BJ (cell line): ENCODE measurements around the gene ASH1L. TPM values are rescaled to one million over a fixed set of nuclear protein-coding genes. Genes with fewer than 3 reads are reported as not detected.

Source experiments
- CTCF ChIA-PET: fragments of 350-600 bp; formaldehyde crosslinking; extraction: SDS; loops from one replicate; lab custom pipeline; 2021; ENCODE audit warnings: antibody characterized with exemption, inconsistent platforms; lab: Yijun Ruan, JAX
- POLR2A ChIA-PET: fragments of 300-600 bp; sonication (Branson Sonifier 250); formaldehyde crosslinking; extraction: SDS; loops from one replicate; lab custom pipeline; 2021; ENCODE audit warnings: antibody characterized with exemption; lab: Charles Lee
- DNase-seq: peaks from one replicate; pipeline ENCODE4 v3.0.0-alpha.2; 2011; ENCODE audit warnings: low read depth
- H3K27me3 ChIP-seq: 2 replicates; pipeline ENCODE4 v1.6.0; 2011; ENCODE audit warnings: low read length; ENCODE audit not compliant: control insufficient read depth, insufficient read depth
- H3K36me3 ChIP-seq: 2 replicates; pipeline ENCODE4 v1.5.1; 2011; ENCODE audit warnings: low read length; ENCODE audit not compliant: control insufficient read depth, insufficient read depth
- H3K4me3 ChIP-seq: 2 replicates; pipeline ENCODE4 v1.5.1; 2011; ENCODE audit warnings: low read depth, mild to moderate bottlenecking, control low read depth, low read length
- CTCF ChIP-seq: IDR thresholded peaks from 2 replicates; pipeline ENCODE4 v1.5.1; 2011; ENCODE audit warnings: low read depth, mild to moderate bottlenecking, control low read depth, inconsistent platforms, low read length, moderate library complexity; ENCODE audit not compliant: insufficient read depth
- polyA plus RNA-seq: library from polyadenylated mRNA; depleted of rRNA; stranded (reverse); fragments of >200 nt; gene quantifications from 2 replicates; pipeline ENCODE4 v1.2.3, GENCODE V29; 2011

ASH1L gene
- polyA plus RNA-seq, 1 experiment = 20.9 TPM

GRCh38 chr1:155531624-155532023, 31.0 kb downstream of the ASH1L start:
- CTCF ChIA-PET = no interaction called here
- no peak for DNase-seq

GRCh38 chr1:155529929-155530328, 32.7 kb downstream of the ASH1L start:
- DNase-seq = no peak
- Histone ChIP-seq H3K4me3 (no peak overlapping the region), H3K27me3 (no peaks in the 10 kb centered on the region), H3K36me3 (no peaks in the 10 kb centered on the region)
- TF ChIP-seq CTCF = no peak
- CTCF ChIA-PET = no interaction called here
- POLR2A ChIA-PET = no interaction called here

More at GRCh38 chr1:155531624-155532023, 31.0 kb downstream of the ASH1L start:
- Histone ChIP-seq H3K27me3 (no peaks in the 10 kb centered on the region), H3K36me3 (no peaks in the 10 kb centered on the region), H3K4me3 (no peak overlapping the region)
- POLR2A ChIA-PET = no interaction called here
- TF ChIP-seq CTCF = no peak

- CTCF ChIA-PET = interaction anchor here (1.6 kb wide), 1 partner anchor 9 kb away, joined by 3 read pairs; no protein-coding TSS in a partner anchor
- no peaks in the 10 kb centered on the region for H3K36me3 ChIP-seq
- no peak for DNase-seq
- no peaks in the 10 kb centered on the region for H3K27me3 ChIP-seq
- POLR2A ChIA-PET = no interaction called here
- H3K4me3 ChIP-seq = no peak overlapping the region
- no peak for TF ChIP-seq CTCF
Observed at GRCh38 chr1:155529109-155529508, 33.5 kb downstream of the ASH1L start.

- ChIA-PET CTCF (interaction anchor here (0.6 to 1.6 kb wide), 4 partner anchors 8 to 355 kb away, joined by 3 to 4 read pairs (median 3); partner anchors contain the start of gene KRTCAP2), POLR2A (no interaction called here)
- no peaks in the 10 kb centered on the region for H3K36me3 ChIP-seq
- no peak for TF ChIP-seq CTCF
- no peaks in the 10 kb centered on the region for H3K27me3 ChIP-seq
- no peak overlapping the region for H3K4me3 ChIP-seq
- no peak for DNase-seq
Observed at GRCh38 chr1:155527677-155528076, 34.9 kb downstream of the ASH1L start.

GRCh38 chr1:155526356-155526755, 36.2 kb downstream of the ASH1L start:
- Histone ChIP-seq H3K4me3 (no peak overlapping the region), H3K27me3 (no peaks in the 10 kb centered on the region), H3K36me3 (no peaks in the 10 kb centered on the region)
- TF ChIP-seq CTCF = no peak
- CTCF ChIA-PET = no interaction called here
- POLR2A ChIA-PET = no interaction called here
- DNase-seq = no peak
